Measurements from ENCODE around the gene THSD7A.

THSD7A gene

DNA sequence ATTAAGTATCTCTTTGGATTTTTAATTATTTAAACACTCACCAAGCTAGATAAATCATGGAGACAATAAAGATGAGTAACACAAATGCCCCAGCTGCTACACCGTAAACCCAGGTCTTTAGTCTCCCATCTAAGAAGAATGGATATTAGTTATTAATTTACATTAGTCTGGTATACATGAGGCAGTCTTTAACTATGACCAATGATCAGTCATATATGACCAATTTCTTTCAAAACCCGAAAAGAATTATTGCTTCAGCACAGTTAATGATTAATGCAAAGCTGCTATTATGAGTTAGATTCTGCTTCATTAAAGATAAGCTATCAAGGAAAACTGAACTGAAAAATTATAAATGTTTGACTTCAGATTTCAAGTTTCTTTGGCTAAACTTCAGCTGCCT is 455.5 kb downstream of the THSD7A start:
- no peak overlapping the region for H3K4me3 ChIP-seq (ENCODE audit: low read depth, low read length)
- DNase-seq (ENCODE audit: low read depth) = no peak
- TF ChIP-seq, protein P1, sequence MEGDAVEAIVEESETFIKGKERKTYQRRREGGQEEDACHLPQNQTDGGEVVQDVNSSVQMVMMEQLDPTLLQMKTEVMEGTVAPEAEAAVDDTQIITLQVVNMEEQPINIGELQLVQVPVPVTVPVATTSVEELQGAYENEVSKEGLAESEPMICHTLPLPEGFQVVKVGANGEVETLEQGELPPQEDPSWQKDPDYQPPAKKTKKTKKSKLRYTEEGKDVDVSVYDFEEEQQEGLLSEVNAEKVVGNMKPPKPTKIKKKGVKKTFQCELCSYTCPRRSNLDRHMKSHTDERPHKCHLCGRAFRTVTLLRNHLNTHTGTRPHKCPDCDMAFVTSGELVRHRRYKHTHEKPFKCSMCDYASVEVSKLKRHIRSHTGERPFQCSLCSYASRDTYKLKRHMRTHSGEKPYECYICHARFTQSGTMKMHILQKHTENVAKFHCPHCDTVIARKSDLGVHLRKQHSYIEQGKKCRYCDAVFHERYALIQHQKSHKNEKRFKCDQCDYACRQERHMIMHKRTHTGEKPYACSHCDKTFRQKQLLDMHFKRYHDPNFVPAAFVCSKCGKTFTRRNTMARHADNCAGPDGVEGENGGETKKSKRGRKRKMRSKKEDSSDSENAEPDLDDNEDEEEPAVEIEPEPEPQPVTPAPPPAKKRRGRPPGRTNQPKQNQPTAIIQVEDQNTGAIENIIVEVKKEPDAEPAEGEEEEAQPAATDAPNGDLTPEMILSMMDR (IDR thresholded peaks at IDR 0.05; ENCODE audit: low read depth, low read length, missing control alignments) = no peak
- in situ Hi-C loops (cut with HindIII; ENCODE audit: low sequenced_read_pairs) = no loop called here

DNA sequence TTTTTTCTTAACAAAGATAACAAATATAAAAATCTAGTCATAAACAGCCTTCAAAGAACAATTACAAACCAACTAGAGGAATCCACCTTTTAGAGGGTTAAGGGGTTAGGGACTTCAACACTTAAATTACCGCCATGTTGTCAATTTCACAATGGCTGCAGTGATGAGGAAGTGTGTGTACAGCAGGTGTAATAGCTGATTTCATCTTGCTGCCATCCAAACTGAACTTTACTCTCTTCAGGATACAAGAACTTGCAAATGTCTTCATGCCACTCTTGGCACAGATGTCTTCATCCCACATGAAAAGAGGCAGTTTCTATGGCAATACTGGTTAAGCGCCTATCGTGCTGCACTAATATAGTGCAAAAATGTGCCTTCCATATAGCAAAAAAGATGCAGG is 457.4 kb downstream of the THSD7A start:
- in situ Hi-C loops (cut with HindIII; ENCODE audit: low sequenced_read_pairs) = no loop called here
- no peak overlapping the region for H3K4me3 ChIP-seq (ENCODE audit: low read depth, low read length)
- TF ChIP-seq, protein P1 (IDR thresholded peaks at IDR 0.05; ENCODE audit: low read depth, low read length, missing control alignments) = no peak
- no peak for DNase-seq (ENCODE audit: low read depth)

DNA sequence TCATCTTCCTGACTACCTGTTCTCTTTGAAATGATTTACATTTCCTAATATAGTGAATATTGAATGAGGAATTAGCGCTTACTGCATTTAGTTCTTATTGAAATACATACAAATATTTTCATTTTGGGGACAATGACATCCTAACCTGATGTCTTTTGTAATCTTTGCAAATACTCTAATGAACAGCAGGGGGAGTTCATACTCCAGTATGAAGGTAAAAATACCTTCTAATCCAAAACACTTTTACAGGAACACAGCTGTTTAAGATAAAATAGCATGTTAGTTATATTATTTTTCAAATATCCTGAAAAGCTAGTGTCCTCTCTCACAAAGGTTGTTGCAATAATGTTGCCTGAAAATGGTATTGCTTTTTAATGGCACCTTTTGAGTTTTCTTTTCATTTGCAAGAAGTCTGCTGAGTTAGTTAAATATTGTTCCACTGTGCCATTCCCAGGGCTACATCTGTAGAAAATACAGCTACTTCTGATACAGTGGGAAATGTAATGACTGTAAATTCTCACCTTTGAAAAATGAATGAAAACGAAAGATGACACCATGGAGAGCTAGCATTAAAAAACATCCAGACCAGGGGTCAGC is 458.4 kb downstream of the THSD7A start:
- in situ Hi-C loops (cut with HindIII; ENCODE audit: low sequenced_read_pairs) = no loop called here
- H3K4me3 ChIP-seq (ENCODE audit: low read depth, low read length) = no peak overlapping the region
- TF ChIP-seq, protein P1 (IDR thresholded peaks at IDR 0.05; ENCODE audit: low read depth, low read length, missing control alignments) = peak; percentile 44
- no peak for DNase-seq (ENCODE audit: low read depth)

DNA sequence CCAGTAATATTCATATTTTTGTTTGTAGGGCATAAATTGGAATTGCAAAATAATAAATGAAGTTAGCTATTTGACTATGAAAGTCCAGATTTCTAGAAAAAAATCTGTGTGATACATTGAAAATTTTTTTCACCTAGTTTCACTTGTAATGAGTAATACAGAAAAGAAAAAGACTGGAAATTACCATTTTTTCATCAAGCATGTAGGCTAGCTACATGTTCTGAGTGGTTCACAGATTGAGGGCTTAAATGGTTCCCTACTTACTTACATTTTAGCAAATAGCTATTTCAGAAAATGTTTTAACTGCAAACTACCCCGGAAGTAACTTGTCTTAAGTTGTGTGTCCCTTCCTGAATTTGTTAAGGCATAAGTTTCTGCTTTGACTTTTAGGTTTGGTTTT is 462.3 kb downstream of the THSD7A start:
- TF ChIP-seq, protein P1 (IDR thresholded peaks at IDR 0.05; ENCODE audit: low read depth, low read length, missing control alignments) = no peak
- no peak for DNase-seq (ENCODE audit: low read depth)
- in situ Hi-C loops (cut with HindIII; ENCODE audit: low sequenced_read_pairs) = no loop called here
- H3K4me3 ChIP-seq (ENCODE audit: low read depth, low read length) = no peak overlapping the region

DNA sequence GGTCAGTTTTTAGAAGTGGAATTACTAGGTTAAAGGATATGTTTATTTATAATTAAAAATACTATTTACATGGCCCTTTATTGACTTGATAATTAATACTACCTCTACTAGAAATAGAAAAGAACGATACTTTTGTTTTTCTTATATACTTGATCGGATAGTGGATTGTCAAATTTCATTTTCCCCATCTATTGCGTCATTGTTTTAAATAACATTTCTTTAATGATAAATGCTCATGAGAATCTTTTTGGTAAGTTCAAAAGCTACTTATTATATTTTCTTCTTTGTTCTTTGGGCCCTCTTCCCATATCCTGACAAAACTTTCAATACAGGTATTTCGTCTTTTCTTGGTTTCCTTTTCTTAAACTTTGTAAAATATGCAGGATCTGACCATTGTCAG is 465.9 kb downstream of the THSD7A start:
- in situ Hi-C loops (cut with HindIII; ENCODE audit: low sequenced_read_pairs) = no loop called here
- TF ChIP-seq, protein P1 (IDR thresholded peaks at IDR 0.05; ENCODE audit: low read depth, low read length, missing control alignments) = no peak
- H3K4me3 ChIP-seq (ENCODE audit: low read depth, low read length) = no peak overlapping the region
- DNase-seq (ENCODE audit: low read depth) = no peak

DNA sequence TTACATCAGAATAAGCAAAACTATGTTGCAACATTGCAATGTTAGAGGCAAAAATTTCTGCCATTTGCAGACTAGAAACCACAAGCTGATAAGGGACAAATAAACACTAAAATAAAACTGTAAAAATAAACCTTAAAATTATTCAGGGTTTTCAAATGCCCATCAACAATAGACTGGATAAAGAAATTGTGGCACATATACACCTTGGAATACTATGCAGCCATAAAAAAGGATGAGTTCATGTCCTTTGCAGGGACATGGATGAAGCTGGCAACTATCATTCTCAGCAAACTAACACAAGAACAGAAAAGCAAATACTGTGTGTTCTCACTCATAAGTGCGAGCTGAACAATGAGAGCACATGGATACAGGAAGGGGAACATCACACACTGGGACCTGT is 473.4 kb downstream of the THSD7A start:
- in situ Hi-C loops (cut with HindIII; ENCODE audit: low sequenced_read_pairs) = no loop called here
- TF ChIP-seq, protein P1 (IDR thresholded peaks at IDR 0.05; ENCODE audit: low read depth, low read length, missing control alignments) = no peak
- H3K4me3 ChIP-seq (ENCODE audit: low read depth, low read length) = no peak overlapping the region
- DNase-seq (ENCODE audit: low read depth) = no peak

All from astrocyte of the cerebellum (primary cell).